Measurements from ENCODE around the gene RAD52.

RAD52 gene

GRCh38 chr12:863285-863684, 86.2 kb downstream of the RAD52 start:
- no peak for DNase-seq

- no peak for DNase-seq
These were observed 87.1 kb downstream of the RAD52 start for GRCh38 chr12:862303-862911.
